Calu3 (cell line): ENCODE data around the gene MMP7. TPM values are rescaled to one million over a fixed set of nuclear protein-coding genes. Genes with fewer than 3 reads are reported as not detected.

Experiments used
- BruUV-seq: library from RNA; stranded (reverse); fragments of 400-500 nt; replicated peaks from 2 replicates; lab custom pipeline; 2021; lab: Mats Ljungman, UMichigan
- CTCF ChIA-PET: fragments of 300-600 bp; sonication (Branson Sonifier 250); formaldehyde crosslinking; loops from one replicate; lab custom pipeline; 2022; ENCODE audit warnings: antibody characterized with exemption; lab: Charles Lee
- DNase-seq: peaks from one replicate; pipeline ENCODE4 v3.0.0; 2022
- H3K27ac Mint-ChIP-seq: one replicate; pipeline ENCODE4 v1.8.0; 2022; ENCODE audit warnings: mixed read lengths; ENCODE audit not compliant: unreplicated experiment
- H3K27me3 Mint-ChIP-seq: one replicate; pipeline ENCODE4 v1.8.0; 2022; ENCODE audit warnings: mixed read lengths; ENCODE audit not compliant: unreplicated experiment
- H3K36me3 Mint-ChIP-seq: one replicate; pipeline ENCODE4 v1.8.0; 2022; ENCODE audit warnings: mild to moderate bottlenecking, moderate library complexity, mixed read lengths; ENCODE audit not compliant: insufficient read depth, unreplicated experiment
- H3K4me1 Mint-ChIP-seq: one replicate; pipeline ENCODE4 v1.8.0; 2022; ENCODE audit warnings: mild to moderate bottlenecking, low read depth, mixed read lengths; ENCODE audit not compliant: unreplicated experiment
- H3K4me3 Mint-ChIP-seq: one replicate; pipeline ENCODE4 v1.8.0; 2022; ENCODE audit warnings: mild to moderate bottlenecking, low read depth, moderate library complexity, mixed read lengths; ENCODE audit not compliant: unreplicated experiment
- H3K9me3 Mint-ChIP-seq: one replicate; pipeline ENCODE4 v1.8.0; 2022; ENCODE audit warnings: low read depth, mixed read lengths; ENCODE audit not compliant: unreplicated experiment
- intact Hi-C: fragments of 100-400 bp; cut with micrococcal nuclease; formaldehyde crosslinking; loops from one replicate; pipeline ENCODE4 v1.10.0; 2022; ENCODE audit not compliant: unreplicated experiment
- total RNA-seq: library from RNA; stranded (reverse); gene quantifications from 2 replicates; pipeline ENCODE4 v1.2.3, GENCODE V29; 2022
- TF ChIP-seq, protein P1 (sequence below): fragments of 200-600 bp; IDR thresholded peaks from one replicate; pipeline ENCODE4 v1.8.0; 2022; ENCODE audit warnings: antibody characterized with exemption; ENCODE audit not compliant: unreplicated experiment

Gene MMP7
- total RNA-seq, 1 experiment from 2014 or later, result 171 TPM

DNA sequence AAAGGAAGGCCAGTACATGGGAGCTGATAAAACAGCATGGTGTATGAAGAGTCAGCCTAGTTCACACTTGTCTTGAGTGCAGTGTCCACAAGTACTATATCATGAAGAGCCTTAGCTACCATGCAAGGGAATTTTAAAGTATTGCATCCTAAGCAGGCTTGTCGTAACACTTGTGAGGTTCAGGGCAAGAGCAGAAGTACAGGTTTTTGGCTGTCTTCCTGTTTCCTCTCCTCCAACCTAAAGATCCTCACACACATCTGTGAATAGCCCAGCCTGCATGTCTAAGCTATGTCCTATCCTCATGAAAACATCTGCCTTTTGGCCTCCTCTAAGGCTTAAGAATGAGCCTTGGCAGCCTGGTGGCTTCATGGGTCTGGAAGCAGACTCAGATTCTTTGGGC, 43.3 kb downstream of the MMP7 start:
- Mint-ChIP-seq H3K4me1 (peaks cover 28% of the 10 kb centered on the region), H3K27ac (no peak overlapping the region), H3K27me3 (no peaks in the 10 kb centered on the region), H3K9me3 (no peaks in the 10 kb centered on the region), H3K36me3 (no peaks in the 10 kb centered on the region), H3K4me3 (no peak overlapping the region)
- no peak for DNase-seq
- no TSS peak for BruUV-seq
- intact Hi-C loops, result no loop called here
- TF ChIP-seq, protein P1, sequence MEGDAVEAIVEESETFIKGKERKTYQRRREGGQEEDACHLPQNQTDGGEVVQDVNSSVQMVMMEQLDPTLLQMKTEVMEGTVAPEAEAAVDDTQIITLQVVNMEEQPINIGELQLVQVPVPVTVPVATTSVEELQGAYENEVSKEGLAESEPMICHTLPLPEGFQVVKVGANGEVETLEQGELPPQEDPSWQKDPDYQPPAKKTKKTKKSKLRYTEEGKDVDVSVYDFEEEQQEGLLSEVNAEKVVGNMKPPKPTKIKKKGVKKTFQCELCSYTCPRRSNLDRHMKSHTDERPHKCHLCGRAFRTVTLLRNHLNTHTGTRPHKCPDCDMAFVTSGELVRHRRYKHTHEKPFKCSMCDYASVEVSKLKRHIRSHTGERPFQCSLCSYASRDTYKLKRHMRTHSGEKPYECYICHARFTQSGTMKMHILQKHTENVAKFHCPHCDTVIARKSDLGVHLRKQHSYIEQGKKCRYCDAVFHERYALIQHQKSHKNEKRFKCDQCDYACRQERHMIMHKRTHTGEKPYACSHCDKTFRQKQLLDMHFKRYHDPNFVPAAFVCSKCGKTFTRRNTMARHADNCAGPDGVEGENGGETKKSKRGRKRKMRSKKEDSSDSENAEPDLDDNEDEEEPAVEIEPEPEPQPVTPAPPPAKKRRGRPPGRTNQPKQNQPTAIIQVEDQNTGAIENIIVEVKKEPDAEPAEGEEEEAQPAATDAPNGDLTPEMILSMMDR, result no peak
- CTCF ChIA-PET, result no interaction called here

DNA sequence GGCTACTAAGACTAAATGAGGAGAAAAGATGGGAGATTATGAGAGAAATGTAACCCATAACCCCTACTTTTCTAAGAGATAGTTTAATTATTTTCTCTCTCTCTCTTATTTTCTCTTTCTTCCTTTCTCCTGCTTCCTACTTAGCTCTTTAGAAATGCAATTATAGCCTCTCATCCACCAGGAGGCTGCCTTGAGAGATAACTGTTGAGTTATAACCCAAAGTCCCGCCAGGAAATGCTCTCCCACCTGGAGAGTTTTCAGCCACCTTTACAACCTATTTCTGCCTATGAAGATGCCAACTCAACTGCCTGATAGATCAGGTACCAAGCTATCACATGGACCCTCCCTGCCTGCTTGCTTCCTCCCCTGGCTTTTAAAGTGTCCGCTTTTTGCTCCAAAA, 44.0 kb downstream of the MMP7 start:
- intact Hi-C loops, result no loop called here

DNA sequence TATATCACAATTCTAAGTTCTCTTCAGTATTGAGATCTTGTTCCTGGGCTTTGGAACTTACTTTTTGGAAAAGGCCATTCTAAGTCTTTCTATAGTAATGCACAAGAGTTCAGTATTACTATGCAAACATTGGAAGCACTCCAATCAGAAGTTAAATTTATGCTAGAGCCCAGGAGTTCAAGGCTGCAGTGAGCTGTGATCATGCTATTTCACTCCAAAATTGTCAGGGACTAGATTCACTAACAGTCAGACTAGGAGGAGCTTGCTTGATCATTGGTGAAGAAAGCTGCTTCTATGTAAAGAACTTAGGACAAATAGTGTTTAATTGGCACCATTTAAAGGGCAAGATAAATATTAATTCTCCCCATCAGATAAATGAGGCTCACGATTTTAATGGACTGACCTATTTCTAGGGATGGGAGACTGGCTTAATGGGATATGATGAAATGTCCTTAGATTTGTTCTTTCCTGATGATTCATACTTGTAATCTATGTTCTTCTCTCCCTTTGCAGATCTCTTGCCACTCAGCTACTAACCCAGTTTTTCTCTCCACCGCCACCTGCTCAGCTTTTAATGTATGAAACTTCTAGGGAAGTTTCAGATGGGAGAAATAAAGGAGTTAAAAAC, 45.3 kb downstream of the MMP7 start:
- H3K27ac Mint-ChIP-seq, result no peak overlapping the region
- no peaks in the 10 kb centered on the region for H3K27me3 Mint-ChIP-seq
- no peak for DNase-seq
- intact Hi-C loops, result no loop called here
- BruUV-seq, result no TSS peak
- no peaks in the 10 kb centered on the region for H3K9me3 Mint-ChIP-seq
- H3K4me3 Mint-ChIP-seq, result no peak overlapping the region
- CTCF ChIA-PET, result no interaction called here
- no peaks in the 10 kb centered on the region for H3K36me3 Mint-ChIP-seq
- peaks cover 31% of the 10 kb centered on the region for H3K4me1 Mint-ChIP-seq
- TF ChIP-seq, protein P1, result no peak

More for the DNA sequence above, 44.0 kb downstream of the MMP7 start:
- Mint-ChIP-seq H3K27ac (no peak overlapping the region), H3K27me3 (no peaks in the 10 kb centered on the region), H3K4me1 (peaks cover 28% of the 10 kb centered on the region), H3K4me3 (no peak overlapping the region), H3K36me3 (no peaks in the 10 kb centered on the region), H3K9me3 (no peaks in the 10 kb centered on the region)
- DNase-seq, result no peak
- TF ChIP-seq, protein P1, result no peak
- CTCF ChIA-PET, result no interaction called here
- no TSS peak for BruUV-seq

- no peak overlapping the region for H3K4me3 Mint-ChIP-seq
- CTCF ChIA-PET, result no interaction called here
- H3K36me3 Mint-ChIP-seq, result no peaks in the 10 kb centered on the region
- intact Hi-C loops, result no loop called here
- H3K4me1 Mint-ChIP-seq, result peaks cover 33% of the 10 kb centered on the region
- H3K27ac Mint-ChIP-seq, result no peak overlapping the region
- H3K9me3 Mint-ChIP-seq, result no peaks in the 10 kb centered on the region
- no peak for DNase-seq
- TF ChIP-seq, protein P1, result no peak
- H3K27me3 Mint-ChIP-seq, result no peaks in the 10 kb centered on the region
- BruUV-seq, result no TSS peak
Measured at GRCh38 chr11:102482433-102482832, 48.1 kb downstream of the MMP7 start.
